H1 (cell line): ENCODE data around the gene DAG1.

Experiments used
- CHD1 ChIP-seq: IDR thresholded peaks from 2 replicates; pipeline ENCODE4 v1.6.1; 2012; ENCODE audit warnings: low read depth, low read length, improper control_type of control experiment
- EZH2 ChIP-seq: fragments of 200-600 bp; sonication (generic); IDR thresholded peaks from 2 replicates; pipeline ENCODE4 v1.7.1; 2012; ENCODE audit warnings: low read depth, mild to moderate bottlenecking, moderate library complexity, low read length, inconsistent platforms; ENCODE audit not compliant: severe bottlenecking
- JUN ChIP-seq: IDR thresholded peaks from 2 replicates; pipeline ENCODE4 v1.6.1; 2011; ENCODE audit warnings: low read depth, mild to moderate bottlenecking, improper control_type of control experiment, low read length
- KDM1A ChIP-seq: fragments of 200-600, 300-600 bp; sonication (generic); IDR thresholded peaks from 2 replicates; pipeline ENCODE4 v1.7.1; 2016; ENCODE audit warnings: mild to moderate bottlenecking, low read length, borderline replicate concordance
- POLR2A ChIP-seq, 2 experiments: IDR thresholded peaks; 1 replicate in 1 of 2; 2 replicates in 1 of 2; pipeline ENCODE4 v1.6.1; 2011; ENCODE audit warnings: low read depth in 2 of 2, low read length in 2 of 2, mild to moderate bottlenecking in 2 of 2; ENCODE audit errors: control extremely low read depth in 1 of 2
- POLR2AphosphoS5 ChIP-seq: IDR thresholded peaks from 2 replicates; pipeline ENCODE4 v1.6.1; 2011; ENCODE audit warnings: low read depth, low read length
- SRF ChIP-seq: IDR thresholded peaks from 2 replicates; pipeline ENCODE4 v1.6.1; 2011; ENCODE audit warnings: mild to moderate bottlenecking, low read depth, low read length, moderate library complexity
- ZNF274 ChIP-seq: IDR thresholded peaks from 2 replicates; pipeline ENCODE4 v1.7.0; 2012; ENCODE audit warnings: low read length, borderline replicate concordance; ENCODE audit errors: extremely low read depth
- TF ChIP-seq, protein P1 (sequence below): IDR thresholded peaks from 2 replicates; pipeline ENCODE4 v1.6.1; 2012; ENCODE audit warnings: inconsistent platforms
- TF ChIP-seq, protein P2 (sequence below), 3 experiments: IDR thresholded peaks; 1 replicate in 2 of 3; 2 replicates in 1 of 3; pipeline versions ENCODE4 v1.5.1 to v1.6.1; 2011; ENCODE audit warnings: low read length in 3 of 3, mild to moderate bottlenecking in 3 of 3, inconsistent platforms in 2 of 3, low read depth in 1 of 3, moderate library complexity in 1 of 3; ENCODE audit not compliant: insufficient read depth in 1 of 3; ENCODE audit errors: control extremely low read depth in 1 of 3

DNA sequence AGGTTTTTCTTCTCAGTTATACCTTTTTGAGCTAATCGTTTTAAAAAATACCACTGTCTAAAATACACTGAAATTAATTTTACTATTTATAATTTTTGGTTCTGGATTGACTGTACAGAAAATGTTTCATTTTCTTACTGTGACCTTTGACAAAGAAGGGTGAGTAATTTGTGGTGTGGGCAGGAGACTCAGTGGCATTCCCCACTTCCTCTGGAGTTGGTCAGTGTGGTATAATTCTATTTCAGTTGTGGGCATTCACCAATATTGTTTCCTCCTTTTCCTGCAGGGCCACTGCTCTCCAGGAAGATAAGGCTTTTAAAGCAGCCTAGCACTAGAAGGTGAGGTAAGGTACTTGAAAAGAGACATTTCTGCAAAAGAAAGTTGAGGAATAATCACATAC is 6.5 kb downstream of the DAG1 start:
- TF ChIP-seq EZH2, result no peak
- TF ChIP-seq, protein P1, sequence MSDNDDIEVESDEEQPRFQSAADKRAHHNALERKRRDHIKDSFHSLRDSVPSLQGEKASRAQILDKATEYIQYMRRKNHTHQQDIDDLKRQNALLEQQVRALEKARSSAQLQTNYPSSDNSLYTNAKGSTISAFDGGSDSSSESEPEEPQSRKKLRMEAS, result no peak
- TF ChIP-seq, protein P2, sequence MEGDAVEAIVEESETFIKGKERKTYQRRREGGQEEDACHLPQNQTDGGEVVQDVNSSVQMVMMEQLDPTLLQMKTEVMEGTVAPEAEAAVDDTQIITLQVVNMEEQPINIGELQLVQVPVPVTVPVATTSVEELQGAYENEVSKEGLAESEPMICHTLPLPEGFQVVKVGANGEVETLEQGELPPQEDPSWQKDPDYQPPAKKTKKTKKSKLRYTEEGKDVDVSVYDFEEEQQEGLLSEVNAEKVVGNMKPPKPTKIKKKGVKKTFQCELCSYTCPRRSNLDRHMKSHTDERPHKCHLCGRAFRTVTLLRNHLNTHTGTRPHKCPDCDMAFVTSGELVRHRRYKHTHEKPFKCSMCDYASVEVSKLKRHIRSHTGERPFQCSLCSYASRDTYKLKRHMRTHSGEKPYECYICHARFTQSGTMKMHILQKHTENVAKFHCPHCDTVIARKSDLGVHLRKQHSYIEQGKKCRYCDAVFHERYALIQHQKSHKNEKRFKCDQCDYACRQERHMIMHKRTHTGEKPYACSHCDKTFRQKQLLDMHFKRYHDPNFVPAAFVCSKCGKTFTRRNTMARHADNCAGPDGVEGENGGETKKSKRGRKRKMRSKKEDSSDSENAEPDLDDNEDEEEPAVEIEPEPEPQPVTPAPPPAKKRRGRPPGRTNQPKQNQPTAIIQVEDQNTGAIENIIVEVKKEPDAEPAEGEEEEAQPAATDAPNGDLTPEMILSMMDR (IDR thresholded peaks at IDR 0.05; ENCODE audit: control extremely low read depth in 1 of 3, insufficient read depth in 1 of 3, low read depth in 1 of 3, low read length in 3 of 3), result no peak
- no peak for TF ChIP-seq KDM1A
- no peak for TF ChIP-seq ZNF274
- TF ChIP-seq JUN, result no peak
- TF ChIP-seq POLR2AphosphoS5, result no peak
- no peak for TF ChIP-seq CHD1
- TF ChIP-seq SRF, result no peak
- TF ChIP-seq POLR2A (IDR thresholded peaks at IDR 0.05; ENCODE audit: control extremely low read depth in 1 of 2, low read depth in 2 of 2, low read length in 2 of 2), result no peak
